ENCODE results near the gene TGFBR3. TPM values are rescaled to one million over a fixed set of nuclear protein-coding genes. Genes with fewer than 3 reads are reported as not detected.

The TGFBR3 gene
- total RNA-seq, 1 donor from 2014 or later, result 36.3 TPM

DNA sequence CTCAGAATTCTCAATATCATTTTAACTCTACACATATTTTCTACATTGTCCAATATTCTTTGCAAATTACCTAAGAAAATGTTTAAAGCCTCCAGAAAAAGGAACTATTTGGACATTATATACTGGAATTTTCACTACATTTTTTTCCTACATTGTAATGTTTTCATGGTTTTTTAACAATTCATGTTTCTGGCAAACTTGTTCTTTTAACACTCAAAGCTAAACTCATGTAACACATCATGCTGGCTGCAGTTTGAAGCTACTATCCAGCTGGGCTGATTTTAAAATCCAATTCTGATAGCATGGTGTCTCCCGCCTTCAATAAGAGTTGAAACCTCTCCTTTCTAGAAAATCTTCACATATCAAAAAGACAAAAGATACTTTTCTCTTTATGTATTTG, 52.0 kb downstream of the TGFBR3 start:
- no peak for ATAC-seq
- no peak for DNase-seq (ENCODE audit: missing footprints)
- intact Hi-C loops (cut with DNase I), result loop anchor here (5.0 kb wide), 1 partner anchor 322 kb away; no protein-coding TSS in a partner anchor

DNA sequence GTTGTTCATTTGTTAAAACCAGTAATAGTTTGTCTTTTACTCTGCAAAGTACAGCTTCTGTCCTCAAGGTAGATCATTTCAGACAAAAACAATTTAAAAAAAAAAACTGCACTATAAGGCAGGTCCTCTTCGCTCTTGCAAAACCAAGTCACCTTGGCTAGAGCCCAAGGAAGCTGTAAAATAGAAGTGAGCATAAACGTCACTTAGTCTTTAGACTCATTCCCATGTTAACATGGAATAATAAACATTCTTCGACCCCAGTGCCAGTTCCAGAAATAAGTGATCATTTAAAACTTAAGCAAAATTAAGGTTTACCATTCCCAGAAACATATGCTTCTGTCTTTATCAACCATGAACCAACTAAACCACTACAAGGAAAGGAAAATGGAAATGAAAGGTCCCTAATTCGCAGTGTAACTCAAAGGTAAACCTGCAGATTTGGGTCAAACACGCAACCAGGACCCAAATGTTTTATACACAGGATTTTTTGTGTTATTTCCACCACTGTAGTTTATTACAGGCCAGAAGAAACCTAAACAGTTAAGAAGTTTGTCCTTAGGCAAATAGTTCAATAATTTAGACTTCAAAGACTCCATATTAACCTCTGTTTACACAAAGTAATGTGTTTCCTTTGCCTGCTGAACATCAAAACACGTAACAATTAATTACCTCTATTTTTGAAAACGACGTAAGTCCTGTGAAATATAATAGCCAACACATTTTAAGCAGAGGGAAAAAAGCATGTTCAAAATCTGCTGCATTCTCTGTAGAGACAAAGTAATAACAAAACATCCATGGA, 54.6 kb downstream of the TGFBR3 start:
- no peak for ATAC-seq
- intact Hi-C loops (cut with DNase I), result loop anchor here (2.0 to 5.0 kb wide), 2 partner anchors 231 to 319 kb away; no protein-coding TSS in a partner anchor
- no peak for DNase-seq (ENCODE audit: missing footprints)

DNA sequence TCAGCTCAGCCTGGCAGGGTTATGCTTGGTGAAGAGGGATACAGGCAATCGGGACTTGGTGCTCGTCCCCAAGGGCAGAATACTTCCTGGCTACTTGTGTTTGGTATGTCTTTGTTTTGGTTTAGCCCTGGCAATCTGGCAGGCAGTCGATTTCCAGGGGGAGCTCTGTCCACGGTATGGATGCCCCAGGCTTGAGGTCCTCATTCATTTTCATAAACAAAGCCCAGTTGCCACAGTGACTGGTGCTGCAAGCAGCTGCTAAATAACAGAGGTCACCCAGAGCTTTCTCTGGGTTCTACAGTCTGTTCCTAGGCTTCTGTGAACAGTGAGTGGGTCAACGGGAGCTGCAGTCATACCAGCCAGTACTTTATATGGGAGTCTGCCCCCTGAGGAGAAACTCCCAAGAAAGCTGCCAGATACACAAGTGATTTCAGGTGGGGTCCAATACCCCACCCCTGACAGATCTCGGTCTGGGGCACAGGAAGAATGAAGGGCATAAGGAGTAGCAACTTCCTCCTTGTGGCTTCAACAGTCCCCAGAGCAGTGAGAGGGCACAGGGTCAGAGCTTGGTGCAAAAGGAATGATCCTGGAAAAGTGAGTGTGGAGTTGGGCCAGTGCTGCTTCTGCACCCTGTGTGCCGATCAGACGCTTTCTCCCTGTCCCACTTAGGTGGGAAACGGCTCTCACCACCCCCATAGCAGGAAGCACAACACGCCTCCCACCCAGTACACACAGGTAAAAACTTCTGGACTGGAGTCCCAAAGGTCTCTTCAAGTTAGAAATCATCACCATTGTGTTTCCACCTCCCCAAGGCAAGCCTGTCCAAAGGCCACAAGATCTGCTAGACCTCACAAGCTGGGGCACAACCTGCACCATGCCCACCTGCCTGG, 55.5 kb downstream of the TGFBR3 start:
- ATAC-seq, result peak; percentile 76
- DNase-seq (ENCODE audit: missing footprints), result peak; percentile 77
- intact Hi-C loops (cut with DNase I), result loop anchor here (2.0 to 5.0 kb wide), 2 partner anchors 230 to 318 kb away; no protein-coding TSS in a partner anchor

DNA sequence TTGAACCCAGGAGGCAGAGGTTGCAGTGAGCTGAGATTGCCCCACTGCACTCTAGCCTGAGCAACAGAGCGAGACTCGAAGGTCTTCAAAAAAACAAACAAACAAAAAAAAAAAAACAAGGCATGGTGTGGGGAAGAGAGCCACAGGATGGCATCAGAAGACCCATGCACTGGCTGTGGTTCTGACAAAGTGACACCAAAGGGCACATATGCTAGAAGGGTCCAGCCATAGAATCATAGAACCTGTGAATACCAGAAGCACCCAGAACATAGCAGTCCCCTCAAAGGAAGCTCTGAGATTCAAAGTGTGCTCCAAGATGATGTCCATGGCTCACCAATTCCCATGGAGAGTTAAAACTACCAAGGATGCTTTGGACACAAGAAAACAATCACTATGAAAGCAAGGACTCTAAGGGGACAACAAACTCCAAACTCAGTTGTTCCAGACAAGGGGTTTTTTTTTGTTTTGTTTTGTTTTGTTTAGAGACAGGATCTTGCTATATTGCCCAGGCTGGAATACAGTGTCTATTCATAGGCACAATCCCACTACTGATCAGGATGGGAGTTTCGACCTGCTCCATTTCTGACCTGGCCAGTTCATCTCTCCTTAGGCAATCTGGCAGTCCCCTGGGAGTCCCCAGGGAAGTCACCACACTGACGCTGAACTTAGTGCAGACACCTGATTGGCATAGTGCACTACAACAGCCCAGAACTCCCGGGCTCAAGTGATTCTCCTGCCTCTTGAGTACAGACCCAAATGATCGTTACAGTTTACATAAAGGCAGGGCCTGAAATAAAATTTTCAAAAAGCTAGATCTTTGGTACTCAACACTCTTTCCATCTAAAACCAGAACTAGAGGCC, 56.4 kb downstream of the TGFBR3 start:
- intact Hi-C loops (cut with DNase I), result loop anchor here (2.0 to 5.0 kb wide), 3 partner anchors 229 to 317 kb away; no protein-coding TSS in a partner anchor
- ATAC-seq, result no peak
- no peak for DNase-seq (ENCODE audit: missing footprints)

DNA sequence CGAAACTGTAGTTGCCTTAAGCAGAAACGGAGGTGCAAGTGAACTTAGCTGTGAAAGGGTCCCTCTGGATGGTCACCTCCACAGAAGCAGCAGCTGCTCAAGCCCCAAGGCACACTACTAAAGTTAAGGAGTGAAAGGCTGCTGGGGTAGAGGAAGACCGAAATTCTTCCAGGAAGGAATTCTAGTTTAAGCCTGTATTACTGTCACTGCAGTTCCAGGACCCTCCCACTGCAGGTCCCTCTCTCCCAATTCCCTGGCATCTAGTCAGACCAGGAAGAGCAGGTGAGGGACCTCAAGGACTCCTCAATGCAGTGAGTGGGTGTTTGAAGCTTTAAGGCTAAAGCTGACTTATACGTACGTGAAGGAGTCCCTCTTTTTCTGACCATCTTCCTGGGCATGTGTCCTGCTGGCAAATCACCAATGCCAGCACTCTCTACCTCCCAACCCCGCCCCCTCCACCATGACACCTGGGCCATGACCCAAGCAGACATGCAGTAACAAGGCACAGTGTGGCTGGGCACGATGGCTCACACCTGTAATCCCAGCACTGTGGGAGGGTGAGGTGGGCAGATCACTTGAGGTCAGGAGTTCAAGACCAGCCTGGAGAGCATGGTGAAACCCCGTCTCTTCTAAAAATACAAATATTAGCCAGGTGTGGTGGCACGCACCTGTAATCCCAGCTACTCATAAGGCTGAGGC, 57.2 kb downstream of the TGFBR3 start:
- intact Hi-C loops (cut with DNase I), result loop anchor here (5.0 kb wide), 1 partner anchor 246 kb away; no protein-coding TSS in a partner anchor
- ATAC-seq, result no peak

DNA sequence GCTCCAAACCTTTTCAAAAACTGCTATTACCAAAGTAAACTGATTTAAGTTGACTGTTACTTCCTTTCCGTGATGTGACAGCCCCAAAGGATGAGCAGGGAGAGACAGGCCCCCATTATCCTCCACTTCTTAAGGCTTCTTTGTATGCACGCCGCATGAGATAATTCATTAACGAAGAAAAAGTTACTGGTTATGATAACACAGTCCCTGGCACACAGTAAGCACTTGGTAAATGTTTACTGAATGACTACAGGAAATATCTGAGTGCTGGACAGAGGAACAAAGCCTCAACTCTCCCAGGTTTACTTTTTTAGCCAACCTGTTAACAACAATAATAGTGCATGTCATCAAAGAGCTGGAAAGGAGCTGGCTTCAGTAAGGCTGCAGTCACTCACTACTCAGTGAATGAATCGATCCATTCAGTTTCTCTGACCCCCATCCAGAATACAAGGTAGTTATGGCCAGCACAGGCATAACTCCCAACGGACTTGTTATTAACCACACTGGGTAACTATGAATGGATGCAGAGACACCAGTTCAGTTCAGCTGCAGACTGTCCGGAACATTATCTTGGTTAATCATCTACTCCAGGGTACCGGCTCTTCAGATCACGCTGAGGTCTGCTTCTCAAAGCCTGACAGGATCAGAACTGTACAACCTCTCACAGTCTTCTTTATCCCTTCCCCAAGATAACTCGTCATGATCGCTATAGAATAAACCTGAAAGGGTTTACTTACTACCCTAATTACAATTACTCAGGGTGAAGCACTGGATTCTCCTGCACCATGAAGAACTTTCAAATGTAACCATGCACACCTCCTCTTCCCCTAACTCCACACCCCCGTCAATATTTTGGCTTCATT, 58.3 kb downstream of the TGFBR3 start:
- peak; percentile 3 for ATAC-seq
- intact Hi-C loops (cut with DNase I), result loop anchor here (2.0 to 5.0 kb wide), 2 partner anchors 59 to 245 kb away; partner anchors contain the start of gene TGFBR3
- no peak for DNase-seq (ENCODE audit: missing footprints)

More for the DNA sequence above, 57.2 kb downstream of the TGFBR3 start:
- DNase-seq (ENCODE audit: missing footprints), result no peak

DNA sequence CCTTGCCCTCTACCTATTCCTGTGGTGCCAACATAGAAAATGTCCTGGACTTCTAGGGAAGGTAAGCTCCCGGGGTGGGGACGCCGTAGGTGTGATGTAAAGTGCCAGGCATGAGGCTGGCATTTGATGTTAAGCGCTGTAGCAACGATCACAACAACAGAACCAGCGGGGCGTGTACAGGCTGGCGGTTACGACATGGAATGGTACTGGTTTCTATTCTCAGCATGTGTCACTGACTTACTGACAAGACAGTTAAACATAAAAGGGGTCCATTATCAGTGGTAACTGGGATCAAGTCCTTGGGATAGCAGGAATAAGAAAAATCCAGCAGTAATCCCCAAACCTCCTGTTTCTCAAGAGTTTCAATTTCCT, 58.9 kb downstream of the TGFBR3 start:
- intact Hi-C loops (cut with DNase I), result loop anchor here (2.0 to 5.0 kb wide), 2 partner anchors 60 to 245 kb away; partner anchors contain the start of gene TGFBR3
- no peak for DNase-seq (ENCODE audit: missing footprints)
- peak; percentile 80 for ATAC-seq

DNA sequence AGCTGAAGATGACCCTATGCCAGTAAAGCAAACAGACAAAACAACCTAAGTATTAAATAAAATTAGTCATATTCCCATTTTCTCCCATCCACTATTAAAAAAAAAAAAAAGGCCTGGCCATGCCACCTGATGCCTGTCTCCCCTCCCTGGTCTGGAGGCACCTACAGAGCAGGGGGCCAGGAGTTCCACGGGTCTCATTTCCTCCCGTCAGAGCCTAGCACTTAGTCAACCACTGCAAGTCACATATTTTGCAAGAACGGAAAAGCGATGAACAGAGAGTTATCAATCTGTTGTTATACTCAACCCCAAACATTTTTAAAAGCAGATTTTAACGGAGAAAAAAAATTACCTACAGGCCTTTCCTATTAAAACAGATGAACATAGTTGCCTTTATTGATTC, 59.3 kb downstream of the TGFBR3 start:
- no peak for DNase-seq (ENCODE audit: missing footprints)
- no peak for ATAC-seq
- intact Hi-C loops (cut with DNase I), result loop anchor here (1.0 to 5.0 kb wide), 3 partner anchors 60 to 244 kb away; partner anchors contain the start of gene TGFBR3

DNA sequence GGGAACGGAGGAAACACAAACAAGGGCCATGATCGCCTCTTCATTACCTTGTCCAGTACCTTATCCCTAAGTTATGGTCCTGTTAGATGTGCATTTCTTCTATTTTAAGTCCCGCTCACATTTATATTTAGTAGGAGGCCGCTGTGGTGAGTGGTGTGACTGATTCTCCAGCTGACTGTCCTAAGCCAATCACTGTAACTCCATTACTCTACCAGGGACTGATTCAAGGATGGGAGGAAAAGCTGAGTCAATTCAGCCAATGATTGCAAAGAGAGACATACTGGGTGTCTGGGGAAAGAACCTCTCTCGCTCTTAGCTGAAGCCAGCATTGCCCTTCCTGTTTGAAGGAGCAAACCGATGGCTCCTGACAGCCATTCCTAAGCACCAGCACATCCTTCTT, 59.7 kb downstream of the TGFBR3 start:
- ATAC-seq, result peak; percentile 55
- intact Hi-C loops (cut with DNase I), result loop anchor here (1.0 to 5.0 kb wide), 3 partner anchors 61 to 244 kb away; partner anchors contain the start of gene TGFBR3

DNA sequence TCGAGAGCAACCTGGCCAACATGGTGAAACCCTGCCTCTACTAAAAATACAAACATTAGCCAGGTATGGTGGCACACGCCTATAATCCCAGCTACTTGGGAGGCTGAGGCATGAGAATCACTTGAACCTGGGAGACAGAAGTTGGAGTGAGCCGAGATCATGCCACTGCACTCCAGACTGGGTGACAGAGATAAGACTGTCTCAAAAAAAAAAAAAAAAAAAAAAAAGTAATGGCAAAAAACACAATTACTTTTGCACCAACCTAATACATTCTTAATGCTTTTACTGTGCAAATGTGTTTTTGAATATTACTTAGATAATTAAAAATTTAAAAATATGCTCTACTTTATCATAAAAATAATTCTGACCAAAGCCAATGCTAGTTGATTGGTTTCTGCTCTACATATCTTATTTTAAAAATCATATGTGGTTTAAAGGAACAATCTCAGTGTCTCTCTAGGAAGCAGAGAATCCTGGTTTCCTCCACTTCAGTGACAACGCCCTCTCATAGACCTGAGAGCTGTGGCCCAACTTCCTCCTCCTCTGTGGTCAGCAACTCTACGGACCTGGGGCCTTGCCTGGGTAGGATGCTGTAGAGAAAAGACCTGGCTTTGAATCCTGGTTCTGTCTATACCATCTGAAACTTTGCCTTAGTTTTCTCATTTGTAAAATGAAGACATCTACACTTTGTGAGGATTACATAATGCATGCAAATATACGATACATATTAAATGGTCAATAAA, 64.7 kb downstream of the TGFBR3 start:
- intact Hi-C loops (cut with DNase I), result no loop called here
- DNase-seq (ENCODE audit: missing footprints) (no peak), ATAC-seq (no peak)

More for the DNA sequence above, 59.7 kb downstream of the TGFBR3 start:
- DNase-seq (ENCODE audit: missing footprints), result no peak

DNA sequence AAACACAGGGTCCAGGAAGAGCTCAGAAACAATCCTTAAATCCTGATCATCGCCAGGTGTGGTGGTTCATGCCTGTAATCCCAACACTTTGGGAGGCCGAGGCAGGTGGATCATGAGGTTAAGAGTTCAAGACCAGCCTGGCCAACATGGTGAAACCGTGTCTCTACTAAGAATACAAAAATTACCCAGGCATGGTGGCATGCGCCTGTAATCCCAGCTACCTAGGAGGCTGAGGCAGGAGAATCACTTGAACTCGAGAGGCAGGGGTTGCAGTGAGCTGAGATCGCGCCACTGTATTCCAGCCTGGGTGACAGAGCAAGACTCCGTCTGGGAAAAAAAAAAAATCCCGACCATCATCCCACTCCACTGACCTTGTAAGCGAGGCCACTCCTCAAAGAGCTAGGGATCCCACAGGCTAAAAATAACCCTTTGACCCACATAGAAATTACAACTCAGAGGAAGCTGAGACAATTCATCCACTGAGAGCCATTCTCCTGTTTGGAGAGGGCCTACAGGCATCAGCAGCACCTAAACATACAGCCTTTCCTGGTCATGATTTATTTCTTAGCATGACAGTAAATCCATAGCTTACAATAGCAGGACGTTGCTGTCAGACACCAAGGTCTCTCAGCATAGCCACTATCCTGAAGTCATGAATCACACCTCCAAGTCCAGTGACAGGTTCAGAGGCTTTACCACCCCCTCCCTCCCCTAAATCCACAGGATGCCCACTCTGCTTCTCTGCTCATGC, 66.7 kb downstream of the TGFBR3 start:
- ATAC-seq (no peak), DNase-seq (ENCODE audit: missing footprints) (no peak)
- intact Hi-C loops (cut with DNase I), result no loop called here

DNA sequence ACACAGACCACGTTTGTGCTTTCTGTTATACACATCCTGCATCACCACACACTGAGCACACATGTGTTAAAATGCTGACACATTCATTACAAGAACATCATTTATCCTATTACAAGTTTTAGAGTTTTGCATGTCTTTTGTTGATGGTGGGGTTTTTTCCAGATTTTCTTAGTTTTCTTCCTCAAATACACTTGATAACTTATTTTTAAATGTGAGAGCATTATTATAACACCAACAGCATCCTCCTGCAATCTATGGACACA, 67.3 kb downstream of the TGFBR3 start:
- DNase-seq (ENCODE audit: missing footprints) (no peak), ATAC-seq (no peak)
- intact Hi-C loops (cut with DNase I), result no loop called here

DNA sequence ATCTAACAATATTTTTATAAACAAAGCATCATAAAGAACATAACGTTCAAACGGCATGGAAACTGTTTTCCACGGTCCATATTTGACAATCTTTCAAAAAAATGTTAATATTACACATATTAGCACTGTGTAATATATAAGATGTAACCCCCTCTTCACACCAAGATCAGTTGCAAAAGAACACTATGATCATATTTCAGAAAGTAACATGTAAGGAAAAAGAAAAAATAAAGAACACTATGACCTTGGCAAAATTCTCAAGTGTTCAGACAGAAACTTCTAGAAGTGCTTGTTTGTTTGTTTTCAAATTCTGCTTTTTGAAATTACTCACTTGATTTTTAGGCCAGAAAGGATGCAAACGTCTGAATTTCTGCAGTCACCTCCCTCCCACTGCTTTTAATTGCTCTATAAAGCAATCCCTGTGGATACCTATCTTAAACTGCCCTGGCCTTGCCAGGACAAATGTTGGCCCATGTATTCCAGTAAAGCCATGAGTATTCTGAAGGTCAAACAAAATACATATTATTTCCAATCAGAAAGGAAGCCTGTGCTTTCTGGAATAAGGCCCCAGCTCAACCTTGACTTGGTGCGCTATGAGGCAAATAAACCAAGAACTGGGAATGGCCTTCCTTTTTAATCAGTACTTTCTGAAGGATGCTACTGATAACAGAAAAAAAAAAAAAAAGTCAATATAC, 68.6 kb downstream of the TGFBR3 start:
- ATAC-seq, result no peak
- intact Hi-C loops (cut with DNase I), result no loop called here

DNA sequence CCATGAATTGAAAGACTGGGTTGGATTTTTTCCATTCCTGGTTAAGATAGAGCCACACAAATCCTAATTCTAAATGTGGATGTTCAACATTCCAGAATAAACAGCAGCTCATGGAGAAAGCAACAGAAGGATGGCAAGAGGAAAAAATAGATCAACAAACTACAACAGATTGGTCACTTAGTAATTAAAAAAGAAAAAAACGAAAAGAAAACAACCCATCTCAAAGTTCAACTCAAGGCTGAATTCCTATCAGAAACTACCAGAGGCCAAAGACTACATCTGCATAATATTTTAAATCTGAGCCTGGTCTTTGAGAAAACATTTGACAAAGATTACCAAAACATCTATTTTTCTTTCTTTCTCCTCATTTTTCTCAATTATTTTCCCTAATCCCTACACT, 69.9 kb downstream of the TGFBR3 start:
- no peak for DNase-seq (ENCODE audit: missing footprints)
- ATAC-seq, result no peak
- intact Hi-C loops (cut with DNase I), result no loop called here

More for the DNA sequence above, 68.6 kb downstream of the TGFBR3 start:
- no peak for DNase-seq (ENCODE audit: missing footprints)

DNA sequence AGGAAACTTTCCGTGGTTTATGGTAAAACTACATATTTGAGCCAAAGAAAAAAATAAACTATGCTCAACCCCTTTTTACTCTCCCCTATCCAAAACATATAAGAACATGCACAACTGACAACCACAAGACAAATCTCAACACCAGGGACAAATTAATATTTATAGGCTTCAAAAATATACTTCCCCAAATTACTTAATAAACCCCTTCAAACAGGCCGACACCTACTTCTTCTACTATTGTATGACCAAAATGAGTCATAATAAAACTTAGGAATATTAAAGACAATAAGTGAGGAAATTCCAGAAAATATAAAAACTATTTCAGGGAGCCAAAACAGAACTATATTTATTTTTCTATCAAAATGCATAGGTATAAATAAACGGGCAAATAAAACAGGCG, 71.5 kb downstream of the TGFBR3 start:
- intact Hi-C loops (cut with DNase I), result no loop called here
- DNase-seq (ENCODE audit: missing footprints) (no peak), ATAC-seq (no peak)
